Measurements from ENCODE around the gene ZDHHC3. TPM values are rescaled to one million over a fixed set of nuclear protein-coding genes. Genes with fewer than 3 reads are reported as not detected.

ZDHHC3 gene
- polyA plus RNA-seq, 1 of the 3 experiments (the other 2 are of a cell fraction), result 60.7 TPM

DNA sequence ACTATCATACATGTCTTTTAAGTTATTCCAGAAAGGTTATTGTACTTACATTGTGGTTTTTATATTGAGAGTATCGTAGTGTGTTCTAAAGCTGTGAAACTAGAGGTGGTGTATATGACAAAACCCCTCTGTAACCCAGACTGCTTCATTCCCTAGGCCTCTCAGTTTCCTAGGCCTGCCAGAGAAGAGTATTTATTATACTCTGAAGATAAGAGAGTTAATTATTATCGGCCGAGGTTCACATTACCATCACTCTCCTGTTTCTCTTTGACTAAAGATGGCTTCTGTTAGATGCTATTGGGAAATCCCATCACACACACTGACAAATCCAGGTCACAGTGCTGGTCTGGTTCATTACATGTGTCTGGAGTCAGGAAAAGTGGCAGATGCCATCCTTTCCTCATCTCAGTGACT, 20.6 kb upstream of the ZDHHC3 start:
- TF ChIP-seq RCOR1 (IDR thresholded peaks at IDR 0.05; ENCODE audit: low read length) (peak; percentile 97), EP300 (IDR thresholded peaks at IDR 0.05; ENCODE audit: borderline replicate concordance in 1 of 2, low read depth in 1 of 2, low read length in 1 of 2) (peak in 1 of 2 experiments; percentile 82; a peak in 2 of 4 replicates), RAD21 (IDR thresholded peaks at IDR 0.05; ENCODE audit: low read length) (peak; percentile 10; the same call in 1 of the 2 replicates), EZH2phosphoT487 (IDR thresholded peaks at IDR 0.05; ENCODE audit: borderline replicate concordance, low read depth) (no peak), REST (IDR thresholded peaks at IDR 0.05; ENCODE audit: low read depth, low read length) (no peak), GATA2 (CRISPR knock-in tag; IDR thresholded peaks at IDR 0.05) (peak; percentile 82), CHD2 (IDR thresholded peaks at IDR 0.05; ENCODE audit: low read length, partially characterized antibody) (peak; percentile 84), MXI1 (IDR thresholded peaks at IDR 0.05; ENCODE audit: low read depth, low read length) (peak; percentile 84; the same call in 1 of the 2 replicates)
- Histone ChIP-seq H3K4me1 (ENCODE audit: control insufficient read depth in 1 of 2, insufficient read depth in 2 of 2, low read depth in 1 of 2, low read length in 1 of 2) (peaks cover 31 to 36% of the 10 kb centered on the region in 2 experiments; a peak in 3 of 4 replicates), H3K27me3 (ENCODE audit: insufficient read depth) (no peaks in the 10 kb centered on the region), H3K9ac (no peak overlapping the region), H3K27ac (ENCODE audit: low read depth in 2 of 2, low read length in 1 of 2) (peak overlapping the region in 1 of 2 experiments; percentile 92; a peak in 2 of 4 replicates), H3K36me3 (replicated peaks in 1 of 2; ENCODE audit: control insufficient read depth in 1 of 2, insufficient read depth in 2 of 2, low read length in 1 of 2) (peaks cover 27 to 42% of the 10 kb centered on the region in 2 experiments), H3K9me2 (no peaks in the 10 kb centered on the region), H3K4me3 (ENCODE audit: low read depth in 2 of 2, low read length in 1 of 2) (no peak overlapping the region), H3K9me3 (no peaks in the 10 kb centered on the region), H3K79me2 (ENCODE audit: insufficient read depth) (peaks cover 7% of the 10 kb centered on the region; the same call in 1 of the 2 replicates), H2AFZ (ENCODE audit: low read depth) (no peak overlapping the region), H3K4me2 (no peak overlapping the region), H3F3A (replicated peaks; ENCODE audit: insufficient read depth) (no peaks in the 10 kb centered on the region), H4K20me1 (ENCODE audit: insufficient read depth) (0 out of 2 replicates have a peak, but pooled peaks cover 5% of the 10 kb centered on the region)
- POLR2A ChIA-PET, result interaction anchor here (1.0 to 1.3 kb wide), 2 partner anchors 14 to 21 kb away, joined by 3 to 4 read pairs; partner anchors contain the start of genes EXOSC7 and ZDHHC3
- CTCF ChIA-PET, result interaction anchor here (0.7 to 1.7 kb wide), 3 partner anchors 45 to 230 kb away, joined by 3 to 4 read pairs (median 3); partner anchors contain the start of gene TMEM158
- peak; percentile 77 for DNase-seq
- 76% methylated on average over 3 of the region's 3 CpGs for WGBS (ENCODE audit: low lambda C conversion rate)

- Histone ChIP-seq H3K4me3 (ENCODE audit: low read depth in 2 of 2, low read length in 1 of 2) (no peak overlapping the region), H2AFZ (ENCODE audit: low read depth) (no peak overlapping the region), H3K36me3 (replicated peaks in 1 of 2; ENCODE audit: control insufficient read depth in 1 of 2, insufficient read depth in 2 of 2, low read length in 1 of 2) (peaks cover 19 to 47% of the 10 kb centered on the region in 2 experiments), H3F3A (replicated peaks; ENCODE audit: insufficient read depth) (no peaks in the 10 kb centered on the region), H3K27ac (ENCODE audit: low read depth in 2 of 2, low read length in 1 of 2) (peak overlapping the region; percentile 15 to 92; a peak in 3 of 4 replicates), H3K9ac (no peak overlapping the region), H3K4me2 (0 out of 2 replicates have a peak overlapping the region, but pooled peaks have one; percentile 6), H3K79me2 (ENCODE audit: insufficient read depth) (peaks cover 7% of the 10 kb centered on the region; the same call in 1 of the 2 replicates), H3K27me3 (ENCODE audit: insufficient read depth) (no peaks in the 10 kb centered on the region), H3K4me1 (ENCODE audit: control insufficient read depth in 1 of 2, insufficient read depth in 2 of 2, low read depth in 1 of 2, low read length in 1 of 2) (peaks cover 31 to 36% of the 10 kb centered on the region in 2 experiments; a peak in 3 of 4 replicates), H3K9me2 (no peaks in the 10 kb centered on the region), H4K20me1 (ENCODE audit: insufficient read depth) (0 out of 2 replicates have a peak, but pooled peaks cover 5% of the 10 kb centered on the region), H3K9me3 (no peaks in the 10 kb centered on the region)
- POLR2A ChIA-PET, result interaction anchor here (0.9 to 1.3 kb wide), 3 partner anchors 13 to 19 kb away, joined by 3 to 7 read pairs (median 3); partner anchors contain the start of genes EXOSC7 and ZDHHC3
- 62% methylated on average over 8 of the region's 8 CpGs for WGBS (ENCODE audit: low lambda C conversion rate)
- TF ChIP-seq TCF12 (IDR thresholded peaks at IDR 0.05) (peak; percentile 56), CHD2 (IDR thresholded peaks at IDR 0.05; ENCODE audit: low read length, partially characterized antibody) (peak; percentile 52), YY1 (IDR thresholded peaks at IDR 0.05; ENCODE audit: low read depth) (no peak), EP300 (IDR thresholded peaks at IDR 0.05; ENCODE audit: borderline replicate concordance in 1 of 2, low read depth in 1 of 2, low read length in 1 of 2) (peak in 1 of 2 experiments; percentile 70; a peak in 1 of 4 replicates), ELF1 (IDR thresholded peaks at IDR 0.05) (no peak), SIN3A (IDR thresholded peaks at IDR 0.05; ENCODE audit: borderline replicate concordance, low read depth, low read length) (no peak), RCOR1 (IDR thresholded peaks at IDR 0.05; ENCODE audit: low read length) (peak; percentile 89), FOXJ3 (CRISPR knock-in tag; IDR thresholded peaks at IDR 0.05) (peak; percentile 18; the same call in 1 of the 2 replicates), EZH2phosphoT487 (IDR thresholded peaks at IDR 0.05; ENCODE audit: borderline replicate concordance, low read depth) (no peak), NFIC (IDR thresholded peaks at IDR 0.05; ENCODE audit: borderline replicate concordance) (peak; percentile 63)
- CTCF ChIA-PET, result interaction anchor here (1.4 kb wide), 1 partner anchor 231 kb away, joined by 3 read pairs; the partner anchor contains the start of gene TMEM158
- peak; percentile 80 for DNase-seq
Measured at GRCh38 chr3:44995142-44995770, 19.3 kb upstream of the ZDHHC3 start.
